GM12878 (cell line): ENCODE results near the gene INHBA. TPM values are rescaled to one million over a fixed set of nuclear protein-coding genes. Genes with fewer than 3 reads are reported as not detected.

Source experiments
- ATAC-seq: fragments of 200-7000 bp; cut with Tn5 transposase; 3 replicates; pipeline ENCODE4 v1.9.1; 2020; ENCODE audit warnings: mild to moderate bottlenecking, moderate library complexity
- BruUV-seq: library from RNA; stranded (reverse); fragments of 400-500 nt; replicated peaks from 2 replicates; lab custom pipeline; 2021; lab: Mats Ljungman, UMichigan
- CTCF ChIA-PET: fragments of 300-600 bp; sonication (Branson Sonifier 250); formaldehyde crosslinking; extraction: SDS; loops from one replicate; lab custom pipeline; 2021; ENCODE audit warnings: inconsistent platforms; lab: Yijun Ruan, JAX
- POLR2A ChIA-PET: fragments of 350-600 bp; formaldehyde crosslinking; extraction: SDS; loops from one replicate; lab custom pipeline; 2021; ENCODE audit warnings: inconsistent platforms; lab: Charles Lee
- RAD21 ChIA-PET: fragments of 300-600 bp; sonication (Branson Sonifier 250); formaldehyde crosslinking; loops from one replicate; lab custom pipeline; 2023; ENCODE audit warnings: antibody characterized with exemption; ENCODE audit not compliant: unreplicated experiment; lab: Charles Lee
- SMC1A ChIA-PET: fragments of 300-600 bp; sonication (Branson Sonifier 250); formaldehyde crosslinking; loops from one replicate; lab custom pipeline; 2023; ENCODE audit not compliant: unreplicated experiment, uncharacterized antibody; lab: Charles Lee
- DNase-seq: peaks from one replicate; pipeline ENCODE4 v3.0.0-alpha.2; 2011; ENCODE audit warnings: low read depth, low spot score
- FAIRE-seq: peaks from 3 replicates; lab custom pipeline; 2011; peaks lifted over from hg19 to GRCh38; lab: Jason Lieb, UNC
- H2AFZ ChIP-seq: 2 replicates; pipeline ENCODE4 v1.6.0; 2011; ENCODE audit warnings: low read depth, low read length, control low read depth; ENCODE audit not compliant: control insufficient read depth
- H3K27ac ChIP-seq: 2 replicates; pipeline ENCODE4 v1.5.1; 2011; ENCODE audit warnings: control low read depth; ENCODE audit not compliant: control insufficient read depth, insufficient read depth
- H3K27me3 ChIP-seq, 2 experiments: replicated peaks in 1 of 2; 2 replicates each; pipeline versions ENCODE4 v1.6.0 to v1.6.1; 2011; ENCODE audit warnings: low read length in 1 of 2; ENCODE audit not compliant: control insufficient read depth in 2 of 2, insufficient read depth in 2 of 2
- H3K36me3 ChIP-seq, 2 experiments: 2 replicates each; pipeline ENCODE4 v1.5.1; 2011; ENCODE audit warnings: low read length in 1 of 2; ENCODE audit not compliant: control insufficient read depth in 2 of 2, insufficient read depth in 2 of 2
- H3K4me1 ChIP-seq: 2 replicates; pipeline ENCODE4 v1.6.1; 2011; ENCODE audit warnings: mild to moderate bottlenecking, low read length, moderate library complexity, mixed read lengths; ENCODE audit not compliant: control insufficient read depth, insufficient read depth
- H3K4me2 ChIP-seq: 2 replicates; pipeline ENCODE4 v1.6.0; 2011; ENCODE audit warnings: control low read depth; ENCODE audit not compliant: control insufficient read depth, insufficient read depth
- H3K4me3 ChIP-seq: fragments of 200-600 bp; sonication (generic); 2 replicates; pipeline ENCODE4 v1.5.1; 2016
- H3K79me2 ChIP-seq: 2 replicates; pipeline ENCODE4 v1.6.0; 2011; ENCODE audit warnings: low read length; ENCODE audit not compliant: control insufficient read depth, insufficient read depth
- H3K9ac ChIP-seq: 2 replicates; pipeline ENCODE4 v1.8.0; 2011; ENCODE audit warnings: low read length, control low read depth, mixed read lengths; ENCODE audit not compliant: control insufficient read depth, insufficient read depth
- H3K9me3 ChIP-seq: replicated peaks from 3 replicates; pipeline ENCODE4 v1.5.1; 2011; ENCODE audit warnings: mild to moderate bottlenecking, low read length; ENCODE audit not compliant: control insufficient read depth, insufficient read depth
- H4K20me1 ChIP-seq: 2 replicates; pipeline ENCODE4 v1.6.0; 2011; ENCODE audit not compliant: control insufficient read depth, insufficient read depth
- ASH2L ChIP-seq: fragments of 300-600, 200-600 bp; sonication (generic); IDR thresholded peaks from 2 replicates; pipeline ENCODE4 v1.6.1; 2017; ENCODE audit warnings: low read depth, mild to moderate bottlenecking, borderline replicate concordance
- BRCA1 ChIP-seq: IDR thresholded peaks from 2 replicates; pipeline ENCODE4 v1.6.1; 2011; ENCODE audit warnings: low read depth, low read length, improper control_type of control experiment
- IRF4 ChIP-seq: IDR thresholded peaks from 2 replicates; pipeline ENCODE4 v1.6.1; 2011; ENCODE audit warnings: low read depth, low read length
- RUNX3 ChIP-seq: IDR thresholded peaks from 2 replicates; pipeline ENCODE4 v1.6.1; 2012; ENCODE audit warnings: low read length, inconsistent platforms
- SMC3 ChIP-seq: IDR thresholded peaks from 2 replicates; pipeline ENCODE4 v1.6.1; 2011; ENCODE audit warnings: low read length, improper control_type of control experiment, borderline replicate concordance
- SPI1 ChIP-seq: IDR thresholded peaks from 2 replicates; pipeline ENCODE4 v1.6.1; 2011; ENCODE audit warnings: low read depth, mild to moderate bottlenecking, low read length, moderate library complexity, borderline replicate concordance; ENCODE audit not compliant: insufficient read depth
- SUPT20H ChIP-seq: IDR thresholded peaks from 2 replicates; pipeline ENCODE4 v1.6.1; 2011; ENCODE audit warnings: low read depth, mild to moderate bottlenecking, low read length, moderate library complexity, borderline replicate concordance; ENCODE audit not compliant: control insufficient read depth
- ZNF592 ChIP-seq: fragments of 450-650 bp; IDR thresholded peaks from 2 replicates; pipeline ENCODE4 v1.6.1; 2017; ENCODE audit warnings: mild to moderate bottlenecking, moderate library complexity
- WGBS: methylation state at CpG from one replicate; pipeline ENCODE4 v1.1.6; 2016; ENCODE audit warnings: low lambda C conversion rate; ENCODE audit not compliant: insufficient replicate concordance, insufficient coverage; ENCODE audit errors: missing lambda C conversion rate; 5-methylcytosine and 5-hydroxymethylcytosine counted together
- in situ Hi-C: fragments of 300-500 bp; cut with MboI; formaldehyde crosslinking; loops from 9 replicates; pipeline ENCODE4 v1.14.3; 2018; ENCODE audit warnings: mixed read lengths
- intact Hi-C: fragments of 100-400 bp; cut with micrococcal nuclease; formaldehyde crosslinking; loops from one replicate; pipeline ENCODE4 v1.14.2; 2022; ENCODE audit not compliant: unreplicated experiment
- polyA plus RNA-seq, 11 experiments: library from polyadenylated mRNA; depleted of rRNA in 4 of 11; unstranded in 6 of 11; stranded (reverse) in 5 of 11; fragments of >200 nt; fragmentation: Nextera tagmentation in 4 of 11; fragmentation: Illumina TruSeq in 1 of 11; extraction: Ambion mirVana in 4 of 11; extraction: Trizol in 1 of 11; gene quantifications; 1 replicate in 1 of 11; 2 replicates in 10 of 11; pipeline versions ENCODE4 v1.2.1 to v1.2.3, GENCODE V29; 2011 to 2016; ENCODE audit warnings: inconsistent platforms in 2 of 11, missing spikeins in 2 of 11, low read depth in 1 of 11
- total RNA-seq, 4 experiments: library from RNA; depleted of rRNA in 3 of 4; stranded (reverse); fragments of >200 nt in 3 of 4; fragmentation: Illumina TruSeq in 1 of 4; extraction: Trizol in 1 of 4; gene quantifications; 2 replicates each; pipeline versions ENCODE4 v1.2.1 to v1.2.3, GENCODE V29; 2013 to 2021
- TF ChIP-seq, protein P1 (sequence below): fragments of 450-650 bp; IDR thresholded peaks from 2 replicates; pipeline ENCODE4 v1.6.1; 2017; ENCODE audit warnings: antibody characterized with exemption, mild to moderate bottlenecking, moderate library complexity
- TF ChIP-seq, protein P2 (sequence below): fragments of 450-650 bp; formaldehyde crosslinking; IDR thresholded peaks from 2 replicates; pipeline ENCODE4 v1.4.0; 2022; ENCODE audit warnings: mild to moderate bottlenecking, moderate library complexity

Gene INHBA
- total and polyA plus RNA-seq, 10 of the 15 experiments (the other 5 are each of a cell fraction or from before 2014, with no cell fraction given), result 0.04 to 0.05 (median 0.05) TPM; not detected in 6

GRCh38 chr7:41699516-41699915 lies 3.4 kb downstream of the INHBA start:
- ChIA-PET POLR2A (no interaction called here), SMC1A (no interaction called here), RAD21 (interaction anchor here (0.8 kb wide), 1 partner anchor 12 kb away, joined by 3 read pairs; no protein-coding TSS in a partner anchor), CTCF (interaction anchor here (1.3 to 1.4 kb wide), 2 partner anchors 13 to 696 kb away, joined by 3 to 4 read pairs; no protein-coding TSS in a partner anchor)
- Histone ChIP-seq H4K20me1 (no peaks in the 10 kb centered on the region), H3K36me3 (no peaks in the 10 kb centered on the region), H3K4me1 (no peaks in the 10 kb centered on the region), H3K4me2 (no peak overlapping the region), H3K9me3 (no peaks in the 10 kb centered on the region; the same call in 2 of the 3 replicates), H3K4me3 (no peak overlapping the region), H3K9ac (no peak overlapping the region), H3K27ac (no peak overlapping the region), H2AFZ (no peak overlapping the region), H3K79me2 (no peaks in the 10 kb centered on the region), H3K27me3 (0 out of 4 replicates have a peak, but pooled peaks cover 0 to 2% of the 10 kb centered on the region in 2 experiments)
- DNase-seq (no peak), FAIRE-seq (no peak), ATAC-seq (no peak)
- WGBS, result 5% methylated on average over 12 of the region's 12 CpGs
- intact Hi-C loops (loop anchor here (5.0 to 10.0 kb wide), 5 partner anchors 225 to 865 kb away; no protein-coding TSS in a partner anchor), in situ Hi-C loops (loop anchor here (10.0 kb wide), 1 partner anchor 695 kb away; no protein-coding TSS in a partner anchor)
- BruUV-seq, result no TSS peak
- TF ChIP-seq ZNF592, result no peak
- TF ChIP-seq, protein P1, sequence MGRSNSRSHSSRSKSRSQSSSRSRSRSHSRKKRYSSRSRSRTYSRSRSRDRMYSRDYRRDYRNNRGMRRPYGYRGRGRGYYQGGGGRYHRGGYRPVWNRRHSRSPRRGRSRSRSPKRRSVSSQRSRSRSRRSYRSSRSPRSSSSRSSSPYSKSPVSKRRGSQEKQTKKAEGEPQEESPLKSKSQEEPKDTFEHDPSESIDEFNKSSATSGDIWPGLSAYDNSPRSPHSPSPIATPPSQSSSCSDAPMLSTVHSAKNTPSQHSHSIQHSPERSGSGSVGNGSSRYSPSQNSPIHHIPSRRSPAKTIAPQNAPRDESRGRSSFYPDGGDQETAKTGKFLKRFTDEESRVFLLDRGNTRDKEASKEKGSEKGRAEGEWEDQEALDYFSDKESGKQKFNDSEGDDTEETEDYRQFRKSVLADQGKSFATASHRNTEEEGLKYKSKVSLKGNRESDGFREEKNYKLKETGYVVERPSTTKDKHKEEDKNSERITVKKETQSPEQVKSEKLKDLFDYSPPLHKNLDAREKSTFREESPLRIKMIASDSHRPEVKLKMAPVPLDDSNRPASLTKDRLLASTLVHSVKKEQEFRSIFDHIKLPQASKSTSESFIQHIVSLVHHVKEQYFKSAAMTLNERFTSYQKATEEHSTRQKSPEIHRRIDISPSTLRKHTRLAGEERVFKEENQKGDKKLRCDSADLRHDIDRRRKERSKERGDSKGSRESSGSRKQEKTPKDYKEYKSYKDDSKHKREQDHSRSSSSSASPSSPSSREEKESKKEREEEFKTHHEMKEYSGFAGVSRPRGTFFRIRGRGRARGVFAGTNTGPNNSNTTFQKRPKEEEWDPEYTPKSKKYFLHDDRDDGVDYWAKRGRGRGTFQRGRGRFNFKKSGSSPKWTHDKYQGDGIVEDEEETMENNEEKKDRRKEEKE, result no peak
- no peak for TF ChIP-seq SUPT20H
- TF ChIP-seq ASH2L, result no peak
- TF ChIP-seq RUNX3, result no peak
- no peak for TF ChIP-seq SPI1
- TF ChIP-seq IRF4, result no peak
- TF ChIP-seq, protein P2, sequence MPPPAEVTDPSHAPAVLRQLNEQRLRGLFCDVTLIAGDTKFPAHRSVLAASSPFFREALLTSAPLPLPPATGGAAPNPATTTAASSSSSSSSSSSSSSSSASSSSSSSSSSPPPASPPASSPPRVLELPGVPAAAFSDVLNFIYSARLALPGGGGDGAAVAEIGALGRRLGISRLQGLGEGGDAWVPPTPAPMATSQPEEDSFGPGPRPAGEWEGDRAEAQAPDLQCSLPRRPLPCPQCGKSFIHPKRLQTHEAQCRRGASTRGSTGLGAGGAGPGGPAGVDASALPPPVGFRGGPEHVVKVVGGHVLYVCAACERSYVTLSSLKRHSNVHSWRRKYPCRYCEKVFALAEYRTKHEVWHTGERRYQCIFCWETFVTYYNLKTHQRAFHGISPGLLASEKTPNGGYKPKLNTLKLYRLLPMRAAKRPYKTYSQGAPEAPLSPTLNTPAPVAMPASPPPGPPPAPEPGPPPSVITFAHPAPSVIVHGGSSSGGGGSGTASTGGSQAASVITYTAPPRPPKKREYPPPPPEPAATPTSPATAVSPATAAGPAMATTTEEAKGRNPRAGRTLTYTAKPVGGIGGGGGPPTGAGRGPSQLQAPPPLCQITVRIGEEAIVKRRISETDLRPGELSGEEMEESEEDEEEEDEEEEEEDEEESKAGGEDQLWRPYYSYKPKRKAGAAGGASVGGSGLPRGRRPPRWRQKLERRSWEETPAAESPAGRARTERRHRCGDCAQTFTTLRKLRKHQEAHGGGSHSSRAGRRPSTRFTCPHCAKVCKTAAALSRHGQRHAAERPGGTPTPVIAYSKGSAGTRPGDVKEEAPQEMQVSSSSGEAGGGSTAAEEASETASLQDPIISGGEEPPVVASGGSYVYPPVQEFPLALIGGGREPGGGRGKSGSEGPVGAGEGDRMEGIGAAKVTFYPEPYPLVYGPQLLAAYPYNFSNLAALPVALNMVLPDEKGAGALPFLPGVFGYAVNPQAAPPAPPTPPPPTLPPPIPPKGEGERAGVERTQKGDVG (CRISPR knock-in tag), result no peak
- TF ChIP-seq SMC3, result no peak
- TF ChIP-seq BRCA1, result no peak
